ENCODE results near the gene KCNJ6. TPM values are rescaled to one million over a fixed set of nuclear protein-coding genes. Genes with fewer than 3 reads are reported as not detected.

Gene KCNJ6
- total RNA-seq, 2 experiments from 2014 or later: not detected

- ChIA-PET POLR2A (no interaction called here), CTCF (interaction anchor here (1.0 kb wide), 1 partner anchor 9 kb away, joined by 3 read pairs; no protein-coding TSS in a partner anchor)
- ATAC-seq (no peak), DNase-seq (no peak)
- Mint-ChIP-seq H3K27ac (no peak overlapping the region), H3K27me3 (peaks cover 4% of the 10 kb centered on the region), H3K4me1 (no peaks in the 10 kb centered on the region), H3K4me3 (no peak overlapping the region), H3K9me3 (ENCODE audit: low read depth) (no peaks in the 10 kb centered on the region), H3K36me3 (ENCODE audit: low read depth) (no peaks in the 10 kb centered on the region)
- intact Hi-C loops (cut with DNase I, micrococcal nuclease): no loop called here
Measured at GRCh38 chr21:37833301-37833700, 83.0 kb downstream of the KCNJ6 start.

GRCh38 chr21:37829447-37829846 is 86.8 kb downstream of the KCNJ6 start:
- POLR2A ChIA-PET: no interaction called here
- Mint-ChIP-seq H3K4me3 (no peak overlapping the region), H3K9me3 (ENCODE audit: low read depth) (no peaks in the 10 kb centered on the region), H3K4me1 (no peaks in the 10 kb centered on the region), H3K27ac (no peak overlapping the region), H3K27me3 (peaks cover 10% of the 10 kb centered on the region), H3K36me3 (ENCODE audit: low read depth) (no peaks in the 10 kb centered on the region)
- intact Hi-C loops (cut with DNase I, micrococcal nuclease): no loop called here
- CTCF ChIA-PET: interaction anchor here (0.6 kb wide), 1 partner anchor 90 kb away, joined by 3 read pairs; no protein-coding TSS in a partner anchor
- ATAC-seq: no peak
- no peak for DNase-seq

GRCh38 chr21:37828991-37829390 is 87.3 kb downstream of the KCNJ6 start:
- H3K36me3 Mint-ChIP-seq (ENCODE audit: low read depth): no peaks in the 10 kb centered on the region
- no peaks in the 10 kb centered on the region for H3K9me3 Mint-ChIP-seq (ENCODE audit: low read depth)
- H3K27me3 Mint-ChIP-seq: peaks cover 10% of the 10 kb centered on the region
- no peak overlapping the region for H3K4me3 Mint-ChIP-seq
- POLR2A ChIA-PET: no interaction called here
- H3K4me1 Mint-ChIP-seq: no peaks in the 10 kb centered on the region
- DNase-seq: no peak
- intact Hi-C loops (cut with DNase I, micrococcal nuclease): no loop called here
- CTCF ChIA-PET: interaction anchor here (0.5 kb wide), 1 partner anchor 703 kb away, joined by 3 read pairs; no protein-coding TSS in a partner anchor
- ATAC-seq: no peak
- H3K27ac Mint-ChIP-seq: no peak overlapping the region

- Mint-ChIP-seq H3K27ac (no peak overlapping the region), H3K27me3 (peaks cover 10% of the 10 kb centered on the region), H3K36me3 (ENCODE audit: low read depth) (no peaks in the 10 kb centered on the region), H3K9me3 (ENCODE audit: low read depth) (no peaks in the 10 kb centered on the region), H3K4me3 (no peak overlapping the region), H3K4me1 (no peaks in the 10 kb centered on the region)
- intact Hi-C loops (cut with DNase I, micrococcal nuclease): no loop called here
- DNase-seq (no peak), ATAC-seq (no peak)
- ChIA-PET POLR2A (no interaction called here), CTCF (interaction anchor here (0.5 kb wide), 1 partner anchor 703 kb away, joined by 3 read pairs; no protein-coding TSS in a partner anchor)
Measured at GRCh38 chr21:37828556-37828955, 87.7 kb downstream of the KCNJ6 start.

- ChIA-PET CTCF (no interaction called here), POLR2A (no interaction called here)
- no peaks in the 10 kb centered on the region for H3K4me1 Mint-ChIP-seq
- H3K36me3 Mint-ChIP-seq (ENCODE audit: low read depth): no peaks in the 10 kb centered on the region
- no peak overlapping the region for H3K4me3 Mint-ChIP-seq
- ATAC-seq (no peak), DNase-seq (no peak)
- peaks cover 10% of the 10 kb centered on the region for H3K27me3 Mint-ChIP-seq
- H3K9me3 Mint-ChIP-seq (ENCODE audit: low read depth): no peaks in the 10 kb centered on the region
- intact Hi-C loops (cut with DNase I, micrococcal nuclease): no loop called here
- no peak overlapping the region for H3K27ac Mint-ChIP-seq
Measured at GRCh38 chr21:37827913-37828312, 88.3 kb downstream of the KCNJ6 start.

GRCh38 chr21:37821786-37822450 is 94.3 kb downstream of the KCNJ6 start:
- ChIA-PET CTCF (no interaction called here), POLR2A (interaction anchor here (0.6 kb wide), 1 partner anchor 8 kb away, joined by 3 read pairs; no protein-coding TSS in a partner anchor)
- Mint-ChIP-seq H3K9me3 (ENCODE audit: low read depth) (no peaks in the 10 kb centered on the region), H3K4me1 (no peaks in the 10 kb centered on the region), H3K27me3 (peaks cover 10% of the 10 kb centered on the region), H3K36me3 (ENCODE audit: low read depth) (no peaks in the 10 kb centered on the region), H3K27ac (no peak overlapping the region), H3K4me3 (no peak overlapping the region)
- intact Hi-C loops (cut with DNase I, micrococcal nuclease): no loop called here
- ATAC-seq (no peak), DNase-seq (no peak)

- H3K9me3 Mint-ChIP-seq (ENCODE audit: low read depth): no peaks in the 10 kb centered on the region
- CTCF ChIA-PET: no interaction called here
Measured at GRCh38 chr21:37821092-37821491, 95.2 kb downstream of the KCNJ6 start.

GRCh38 chr21:37819372-37819771 is 96.9 kb downstream of the KCNJ6 start:
- Mint-ChIP-seq H3K4me1 (no peaks in the 10 kb centered on the region), H3K27ac (no peak overlapping the region), H3K36me3 (ENCODE audit: low read depth) (no peaks in the 10 kb centered on the region), H3K9me3 (ENCODE audit: low read depth) (no peaks in the 10 kb centered on the region), H3K4me3 (no peak overlapping the region), H3K27me3 (peaks cover 3% of the 10 kb centered on the region)
- CTCF ChIA-PET: no interaction called here
- no peak for DNase-seq
- POLR2A ChIA-PET: no interaction called here
- no peak for ATAC-seq
- intact Hi-C loops (cut with DNase I, micrococcal nuclease): no loop called here

More at GRCh38 chr21:37821092-37821491, 95.2 kb downstream of the KCNJ6 start:
- POLR2A ChIA-PET: no interaction called here
- intact Hi-C loops (cut with DNase I, micrococcal nuclease): no loop called here
- H3K27me3 Mint-ChIP-seq: peaks cover 10% of the 10 kb centered on the region
- DNase-seq: no peak
- no peak overlapping the region for H3K27ac Mint-ChIP-seq
- no peak for ATAC-seq
- no peak overlapping the region for H3K4me3 Mint-ChIP-seq
- no peaks in the 10 kb centered on the region for H3K4me1 Mint-ChIP-seq
- no peaks in the 10 kb centered on the region for H3K36me3 Mint-ChIP-seq (ENCODE audit: low read depth)

- ATAC-seq (no peak), DNase-seq (no peak)
- intact Hi-C loops (cut with DNase I, micrococcal nuclease): no loop called here
- H3K27ac Mint-ChIP-seq: no peak overlapping the region
- ChIA-PET POLR2A (no interaction called here), CTCF (no interaction called here)
- no peaks in the 10 kb centered on the region for H3K4me1 Mint-ChIP-seq
- H3K9me3 Mint-ChIP-seq (ENCODE audit: low read depth): peaks cover 3% of the 10 kb centered on the region
- peaks cover 2% of the 10 kb centered on the region for H3K27me3 Mint-ChIP-seq
- H3K4me3 Mint-ChIP-seq: no peak overlapping the region
- H3K36me3 Mint-ChIP-seq (ENCODE audit: low read depth): no peaks in the 10 kb centered on the region
Measured at GRCh38 chr21:37817242-37817641, 99.0 kb downstream of the KCNJ6 start.

GRCh38 chr21:37815893-37816292 is 100.4 kb downstream of the KCNJ6 start:
- intact Hi-C loops (cut with DNase I, micrococcal nuclease): no loop called here

GRCh38 chr21:37811711-37812110 is 104.5 kb downstream of the KCNJ6 start:
- Mint-ChIP-seq H3K4me1 (no peaks in the 10 kb centered on the region), H3K4me3 (no peak overlapping the region), H3K27ac (no peak overlapping the region), H3K9me3 (ENCODE audit: low read depth) (peaks cover 3% of the 10 kb centered on the region), H3K27me3 (peaks cover 9% of the 10 kb centered on the region), H3K36me3 (ENCODE audit: low read depth) (no peaks in the 10 kb centered on the region)
- intact Hi-C loops (cut with DNase I, micrococcal nuclease): no loop called here
- DNase-seq (no peak), ATAC-seq (no peak)
- CTCF ChIA-PET: interaction anchor here (0.6 to 0.7 kb wide), 2 partner anchors 408 to 539 kb away, joined by 3 to 4 read pairs; no protein-coding TSS in a partner anchor
- POLR2A ChIA-PET: no interaction called here

More at GRCh38 chr21:37815893-37816292, 100.4 kb downstream of the KCNJ6 start:
- H3K9me3 Mint-ChIP-seq (ENCODE audit: low read depth): peaks cover 3% of the 10 kb centered on the region
- H3K4me3 Mint-ChIP-seq: no peak overlapping the region
- ATAC-seq: no peak
- H3K4me1 Mint-ChIP-seq: no peaks in the 10 kb centered on the region
- H3K27ac Mint-ChIP-seq: no peak overlapping the region
- no peaks in the 10 kb centered on the region for H3K36me3 Mint-ChIP-seq (ENCODE audit: low read depth)
- POLR2A ChIA-PET: no interaction called here
- peaks cover 7% of the 10 kb centered on the region for H3K27me3 Mint-ChIP-seq
- DNase-seq: no peak
- CTCF ChIA-PET: interaction anchor here (0.7 kb wide), 1 partner anchor 44 kb away, joined by 3 read pairs; no protein-coding TSS in a partner anchor

GRCh38 chr21:37808261-37808660 is 108.0 kb downstream of the KCNJ6 start:
- Mint-ChIP-seq H3K9me3 (ENCODE audit: low read depth) (peaks cover 3% of the 10 kb centered on the region), H3K27ac (no peak overlapping the region), H3K36me3 (ENCODE audit: low read depth) (no peaks in the 10 kb centered on the region), H3K27me3 (peaks cover 10% of the 10 kb centered on the region), H3K4me1 (no peaks in the 10 kb centered on the region), H3K4me3 (no peak overlapping the region)
- DNase-seq (no peak), ATAC-seq (no peak)
- intact Hi-C loops (cut with DNase I, micrococcal nuclease): no loop called here
- CTCF ChIA-PET: no interaction called here
- POLR2A ChIA-PET: no interaction called here

Measured in activated CD4-positive, alpha-beta T cell treated with anti-CD3 and anti-CD28 coated beads for 36 hours (primary cell).